ENCODE results near the gene SLC26A1.

DNA sequence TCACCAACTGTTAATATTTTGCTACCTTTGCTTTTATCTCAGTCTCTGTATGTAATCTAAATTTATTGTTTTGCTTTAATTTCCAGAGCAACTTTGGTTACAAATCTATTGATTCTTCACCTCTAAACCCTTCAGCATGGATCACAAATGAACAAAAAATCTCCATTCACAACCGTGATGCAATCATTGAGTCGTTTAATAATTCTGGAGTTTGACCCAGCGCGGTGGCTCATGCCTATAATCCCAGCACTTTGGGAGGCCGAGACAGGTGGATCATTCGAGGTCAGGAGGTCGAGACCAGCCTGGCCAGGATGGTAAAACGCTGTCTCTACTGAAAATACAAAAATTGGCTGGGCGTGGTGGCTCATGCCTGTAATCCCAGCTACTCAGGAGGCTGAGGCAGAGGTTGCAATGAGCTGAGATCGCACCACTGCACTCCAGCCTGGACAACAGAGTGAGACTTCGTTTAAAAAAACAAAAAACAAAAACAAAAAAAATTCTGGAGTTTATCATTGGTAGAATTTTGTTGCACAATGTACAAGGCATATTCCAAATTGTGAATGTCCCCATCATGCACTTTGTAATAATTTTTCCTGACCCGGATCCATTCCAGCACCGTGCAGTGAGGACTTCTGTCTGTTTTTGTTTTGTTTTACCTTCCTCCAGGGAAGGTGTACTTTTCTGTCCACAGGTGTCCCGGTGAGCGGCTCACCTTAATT, 8.7 kb downstream of the SLC26A1 start:
- TF ChIP-seq, protein P1, sequence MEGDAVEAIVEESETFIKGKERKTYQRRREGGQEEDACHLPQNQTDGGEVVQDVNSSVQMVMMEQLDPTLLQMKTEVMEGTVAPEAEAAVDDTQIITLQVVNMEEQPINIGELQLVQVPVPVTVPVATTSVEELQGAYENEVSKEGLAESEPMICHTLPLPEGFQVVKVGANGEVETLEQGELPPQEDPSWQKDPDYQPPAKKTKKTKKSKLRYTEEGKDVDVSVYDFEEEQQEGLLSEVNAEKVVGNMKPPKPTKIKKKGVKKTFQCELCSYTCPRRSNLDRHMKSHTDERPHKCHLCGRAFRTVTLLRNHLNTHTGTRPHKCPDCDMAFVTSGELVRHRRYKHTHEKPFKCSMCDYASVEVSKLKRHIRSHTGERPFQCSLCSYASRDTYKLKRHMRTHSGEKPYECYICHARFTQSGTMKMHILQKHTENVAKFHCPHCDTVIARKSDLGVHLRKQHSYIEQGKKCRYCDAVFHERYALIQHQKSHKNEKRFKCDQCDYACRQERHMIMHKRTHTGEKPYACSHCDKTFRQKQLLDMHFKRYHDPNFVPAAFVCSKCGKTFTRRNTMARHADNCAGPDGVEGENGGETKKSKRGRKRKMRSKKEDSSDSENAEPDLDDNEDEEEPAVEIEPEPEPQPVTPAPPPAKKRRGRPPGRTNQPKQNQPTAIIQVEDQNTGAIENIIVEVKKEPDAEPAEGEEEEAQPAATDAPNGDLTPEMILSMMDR (IDR thresholded peaks at IDR 0.05) = no peak
- TF ChIP-seq POLR2A (IDR thresholded peaks at IDR 0.05) = no peak
